Measurements from ENCODE around the gene TMCC1.
"Not testable (repeated sequence)": the region's sequence is repeated elsewhere in the genome, so short reads cannot be mapped to it uniquely, and the experiment has no call there.

DNA sequence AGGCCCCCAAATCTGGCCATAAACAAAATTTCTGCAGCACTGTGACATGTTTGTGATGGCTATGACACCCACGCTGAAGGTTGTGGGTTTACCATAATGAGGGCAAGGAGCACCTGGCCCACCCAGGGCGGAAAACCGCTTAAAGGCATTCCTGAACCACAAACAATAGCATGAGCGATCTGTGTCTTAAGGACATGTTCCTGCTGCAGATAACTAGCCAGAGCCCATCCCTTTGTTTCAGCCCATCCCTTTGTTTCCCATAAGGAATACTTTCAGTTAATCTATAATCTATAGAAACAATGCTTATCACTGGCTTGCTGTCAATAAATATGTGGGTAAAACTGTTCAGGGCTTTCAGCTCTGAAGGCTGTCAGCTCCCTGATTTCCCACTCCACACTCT, 7.8 kb upstream of the TMCC1 start:
- TF ChIP-seq, protein P1, sequence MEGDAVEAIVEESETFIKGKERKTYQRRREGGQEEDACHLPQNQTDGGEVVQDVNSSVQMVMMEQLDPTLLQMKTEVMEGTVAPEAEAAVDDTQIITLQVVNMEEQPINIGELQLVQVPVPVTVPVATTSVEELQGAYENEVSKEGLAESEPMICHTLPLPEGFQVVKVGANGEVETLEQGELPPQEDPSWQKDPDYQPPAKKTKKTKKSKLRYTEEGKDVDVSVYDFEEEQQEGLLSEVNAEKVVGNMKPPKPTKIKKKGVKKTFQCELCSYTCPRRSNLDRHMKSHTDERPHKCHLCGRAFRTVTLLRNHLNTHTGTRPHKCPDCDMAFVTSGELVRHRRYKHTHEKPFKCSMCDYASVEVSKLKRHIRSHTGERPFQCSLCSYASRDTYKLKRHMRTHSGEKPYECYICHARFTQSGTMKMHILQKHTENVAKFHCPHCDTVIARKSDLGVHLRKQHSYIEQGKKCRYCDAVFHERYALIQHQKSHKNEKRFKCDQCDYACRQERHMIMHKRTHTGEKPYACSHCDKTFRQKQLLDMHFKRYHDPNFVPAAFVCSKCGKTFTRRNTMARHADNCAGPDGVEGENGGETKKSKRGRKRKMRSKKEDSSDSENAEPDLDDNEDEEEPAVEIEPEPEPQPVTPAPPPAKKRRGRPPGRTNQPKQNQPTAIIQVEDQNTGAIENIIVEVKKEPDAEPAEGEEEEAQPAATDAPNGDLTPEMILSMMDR (conservative IDR thresholded peaks at IDR 0.05; ENCODE audit: low read length), result not testable (repeated sequence)
- TF ChIP-seq EZH2phosphoT487 (IDR thresholded peaks at IDR 0.05; ENCODE audit: borderline replicate concordance), result not testable (repeated sequence)
